ENCODE data around the gene RTBDN. TPM values are rescaled to one million over a fixed set of nuclear protein-coding genes. Genes with fewer than 3 reads are reported as not detected.
A peak's percentile ranks its signal among the peaks of the same experiment; 100 is the strongest.

Gene RTBDN
- total RNA-seq, 1 experiment from 2014 or later, result 25.1 TPM

DNA sequence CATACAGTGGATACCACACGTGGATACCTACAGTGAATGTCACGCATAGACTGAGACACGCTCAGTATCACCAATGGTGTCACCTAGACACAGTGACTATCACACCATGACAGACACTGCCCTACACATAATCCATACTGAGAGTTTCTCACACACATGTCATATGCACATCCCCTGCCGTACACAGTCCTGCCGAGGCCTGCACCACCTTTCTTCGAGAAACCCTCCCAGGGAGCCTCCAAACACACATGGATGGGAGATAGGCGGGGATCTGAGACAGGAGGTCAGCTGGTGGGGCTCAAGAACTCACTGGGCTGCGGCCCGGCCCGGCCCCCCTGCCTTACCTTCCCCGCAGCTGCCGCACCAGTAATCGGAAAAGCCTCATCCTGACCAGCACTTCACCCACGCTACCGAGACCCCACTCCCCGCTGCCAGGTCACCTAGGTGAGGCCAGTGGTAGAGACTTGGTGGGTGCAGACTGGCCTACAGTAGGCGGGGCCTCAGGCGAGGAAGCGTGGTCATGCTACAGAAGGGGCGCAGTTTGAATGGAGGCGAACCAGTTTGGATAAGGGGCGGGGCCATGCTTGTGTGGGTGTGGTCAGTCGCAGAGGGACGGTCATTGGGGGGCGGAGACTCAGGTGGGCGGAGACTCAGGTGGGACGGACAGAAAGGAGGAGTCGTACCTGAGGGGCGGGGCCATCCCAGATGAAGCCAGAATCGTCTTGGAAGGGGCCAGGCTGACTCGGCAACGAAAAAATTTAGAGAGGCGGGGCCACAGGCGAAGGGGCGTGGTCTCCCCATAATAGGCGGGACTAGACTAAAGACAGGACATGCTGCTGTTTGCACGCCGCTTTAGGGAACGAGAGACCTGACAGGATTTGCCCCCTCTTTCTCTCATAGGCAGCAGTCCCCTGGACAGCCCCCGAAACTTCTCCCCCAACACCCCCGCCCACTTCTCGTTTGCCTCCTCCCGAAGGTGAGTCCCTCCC is 6.0 kb upstream of the RTBDN start:
- no TSS peak for BruUV-seq (replicated peaks)
- RAD21 ChIA-PET (ENCODE audit: low non-redundant PET in 1 of 2, low total read pairs in 2 of 2, uncharacterized antibody in 2 of 2, unreplicated experiment in 2 of 2), result no interaction called here
- peaks cover 31 to 59% of the 10 kb centered on the region in 2 experiments for H3K4me1 ChIP-seq (ENCODE audit: control insufficient read depth in 1 of 2, insufficient read depth in 2 of 2, low read length in 2 of 2)

DNA sequence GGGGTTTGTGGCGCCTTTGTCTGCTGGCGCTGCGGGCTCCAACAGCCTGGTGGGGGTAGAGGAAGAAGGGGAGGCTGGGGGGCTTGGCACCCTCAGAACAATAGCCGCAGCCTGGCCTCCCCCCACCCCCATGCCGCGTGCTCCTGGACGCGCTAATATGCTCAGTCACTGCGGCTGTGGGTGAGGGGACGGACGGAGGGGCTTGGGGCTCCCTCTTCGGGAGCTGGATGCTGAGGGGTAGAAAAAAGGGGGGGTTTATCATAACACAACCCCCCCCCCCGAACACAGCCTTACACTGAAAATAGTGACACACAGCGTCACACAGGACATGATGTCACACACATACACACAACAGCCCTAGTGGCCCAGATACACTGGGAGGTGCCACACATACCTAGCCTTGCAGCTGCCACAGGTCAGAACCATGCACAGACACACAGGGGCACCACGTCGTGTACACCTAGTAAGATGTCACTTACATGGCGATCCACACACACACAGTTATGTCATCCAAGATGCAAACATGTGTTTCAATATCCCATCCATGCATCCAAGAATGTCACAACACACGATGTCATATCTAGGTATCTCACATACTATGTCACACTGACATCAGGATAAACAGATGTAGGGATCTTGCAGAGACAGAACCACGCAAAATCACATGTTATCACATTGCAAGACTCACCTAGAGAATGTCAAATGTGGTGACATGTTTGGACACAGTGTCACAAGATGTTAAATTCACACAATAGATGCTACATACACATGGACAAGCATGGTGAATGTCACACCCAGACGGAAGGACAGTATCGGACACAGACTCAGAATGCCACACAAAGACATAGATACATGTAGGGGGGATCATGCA is 4.7 kb upstream of the RTBDN start:
- no peak overlapping the region for H2AFZ ChIP-seq (ENCODE audit: low read depth, low read length, poor library complexity, severe bottlenecking)
- CTCF ChIA-PET, result interaction anchor here (1.0 kb wide), 1 partner anchor 9 kb away, joined by 3 read pairs; no protein-coding TSS in a partner anchor
- no peaks in the 10 kb centered on the region for H3K9me2 ChIP-seq (ENCODE audit: insufficient read depth)
- TF ChIP-seq YY1 (IDR thresholded peaks at IDR 0.05; ENCODE audit: extremely low read depth, insufficient replicate concordance, low read depth, low read length) (no peak), EZH2 (IDR thresholded peaks at IDR 0.05) (no peak), CEBPB (IDR thresholded peaks at IDR 0.05; ENCODE audit: low read depth) (no peak)
- TF ChIP-seq, protein P1, sequence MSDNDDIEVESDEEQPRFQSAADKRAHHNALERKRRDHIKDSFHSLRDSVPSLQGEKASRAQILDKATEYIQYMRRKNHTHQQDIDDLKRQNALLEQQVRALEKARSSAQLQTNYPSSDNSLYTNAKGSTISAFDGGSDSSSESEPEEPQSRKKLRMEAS (IDR thresholded peaks at IDR 0.05), result peak; percentile 45; the same call in 1 of the 2 replicates
- H3K27ac ChIP-seq (ENCODE audit: low read depth, low read length), result peak overlapping the region; percentile 69
- H3K9me3 ChIP-seq (ENCODE audit: control insufficient read depth in 1 of 2, insufficient read depth in 1 of 2, low read depth in 1 of 2, low read length in 2 of 2), result no peaks in the 10 kb centered on the region
- H3K36me3 ChIP-seq (ENCODE audit: control insufficient read depth in 1 of 2, insufficient read depth in 2 of 2, low read length in 2 of 2), result peaks cover 5 to 6% of the 10 kb centered on the region in 2 experiments; a peak in 1 of 4 replicates
- no peak for DNase-seq (ENCODE audit: low read depth, low spot score)
- H3K79me2 ChIP-seq (ENCODE audit: insufficient read depth, low read length), result peaks cover 36% of the 10 kb centered on the region; the same call in 1 of the 2 replicates
- POLR2A ChIA-PET, result no interaction called here
- H4K20me1 ChIP-seq (ENCODE audit: insufficient read depth), result no peaks in the 10 kb centered on the region
- H3K4me1 ChIP-seq (ENCODE audit: control insufficient read depth in 1 of 2, insufficient read depth in 2 of 2, low read length in 2 of 2), result peaks cover 38 to 68% of the 10 kb centered on the region in 2 experiments
- intact Hi-C loops (cut with micrococcal nuclease), result loop anchor here (5.0 kb wide), 2 partner anchors 37 to 122 kb away; partner anchors contain the start of genes PRDX2 and THSD8
- H3K27me3 ChIP-seq (ENCODE audit: insufficient read depth, low read length), result no peaks in the 10 kb centered on the region
- no peak for ATAC-seq
- RAD21 ChIA-PET (ENCODE audit: low non-redundant PET in 1 of 2, low total read pairs in 2 of 2, uncharacterized antibody in 2 of 2, unreplicated experiment in 2 of 2), result interaction anchor here in 1 of 2 experiments (0.7 kb wide), 1 partner anchor 171 kb away, joined by 7 read pairs; no protein-coding TSS in a partner anchor
- H3K9ac ChIP-seq (ENCODE audit: low read length), result peak overlapping the region; percentile 88
- BruUV-seq (replicated peaks), result TSS peak; percentile 24
- peak overlapping the region; percentile 91 for H3K4me2 ChIP-seq (ENCODE audit: low read length)
- peak overlapping the region; percentile 61 to 88 for H3K4me3 ChIP-seq (replicated peaks in 1 of 2; ENCODE audit: low read depth in 1 of 2, low read length in 2 of 2)

More for the DNA sequence above, 6.0 kb upstream of the RTBDN start:
- H3K36me3 ChIP-seq (ENCODE audit: control insufficient read depth in 1 of 2, insufficient read depth in 2 of 2, low read length in 2 of 2), result peaks cover 5 to 6% of the 10 kb centered on the region in 2 experiments; a peak in 1 of 4 replicates
- H3K79me2 ChIP-seq (ENCODE audit: insufficient read depth, low read length), result peaks cover 36% of the 10 kb centered on the region; the same call in 1 of the 2 replicates
- no peaks in the 10 kb centered on the region for H3K27me3 ChIP-seq (ENCODE audit: insufficient read depth, low read length)
- ChIA-PET CTCF (no interaction called here), POLR2A (no interaction called here)
- no peaks in the 10 kb centered on the region for H3K9me2 ChIP-seq (ENCODE audit: insufficient read depth)
- TF ChIP-seq SP1 (IDR thresholded peaks at IDR 0.05; ENCODE audit: low read depth), result peak; percentile 60
- TF ChIP-seq, protein P1 (IDR thresholded peaks at IDR 0.05), result no peak
- H2AFZ ChIP-seq (ENCODE audit: low read depth, low read length, poor library complexity, severe bottlenecking), result no peak overlapping the region
- no peaks in the 10 kb centered on the region for H4K20me1 ChIP-seq (ENCODE audit: insufficient read depth)
- peak overlapping the region; percentile 46 for H3K27ac ChIP-seq (ENCODE audit: low read depth, low read length)
- no peak overlapping the region for H3K4me3 ChIP-seq (replicated peaks in 1 of 2; ENCODE audit: low read depth in 1 of 2, low read length in 2 of 2)
- H3K9me3 ChIP-seq (ENCODE audit: control insufficient read depth in 1 of 2, insufficient read depth in 1 of 2, low read depth in 1 of 2, low read length in 2 of 2), result no peaks in the 10 kb centered on the region
- peak overlapping the region; percentile 52 for H3K4me2 ChIP-seq (ENCODE audit: low read length)
- H3K9ac ChIP-seq (ENCODE audit: low read length), result peak overlapping the region; percentile 24
- peak; percentile 76 for ATAC-seq
- peak; percentile 93 for DNase-seq (ENCODE audit: low read depth, low spot score)
- intact Hi-C loops (cut with micrococcal nuclease), result no loop called here

Measured in HCT116 (cell line).